ENCODE results near the gene PPP6C.
"Not testable (repeated sequence)": the region's sequence is repeated elsewhere in the genome, so short reads cannot be mapped to it uniquely, and the experiment has no call there.

PPP6C gene

GRCh38 chr9:125181756-125182155 lies 7.8 kb downstream of the PPP6C start:
- DNase-seq = not testable (repeated sequence)

- DNase-seq = no peak
Measured at GRCh38 chr9:125180876-125181275, 8.7 kb downstream of the PPP6C start.

- not testable (repeated sequence) for DNase-seq
Measured at GRCh38 chr9:125179776-125180175, 9.8 kb downstream of the PPP6C start.

GRCh38 chr9:125177888-125178287 lies 11.7 kb downstream of the PPP6C start:
- DNase-seq = no peak

- no peak for DNase-seq
Measured at GRCh38 chr9:125176636-125177035, 13.0 kb downstream of the PPP6C start.

GRCh38 chr9:125172031-125172755 lies 17.4 kb downstream of the PPP6C start:
- no peak for DNase-seq

GRCh38 chr9:125169895-125170294 lies 19.7 kb downstream of the PPP6C start:
- DNase-seq = no peak

GRCh38 chr9:125166762-125167161 lies 22.8 kb downstream of the PPP6C start:
- no peak for DNase-seq

- DNase-seq = not testable (repeated sequence)
Measured at GRCh38 chr9:125162891-125163290, 26.7 kb downstream of the PPP6C start.

GRCh38 chr9:125161284-125161918 lies 28.2 kb downstream of the PPP6C start:
- no peak for DNase-seq

- no peak for DNase-seq
Measured at GRCh38 chr9:125160750-125161149, 28.9 kb downstream of the PPP6C start.

- no peak for DNase-seq
Measured at GRCh38 chr9:125156551-125156950, 33.1 kb downstream of the PPP6C start.

GRCh38 chr9:125153712-125154367 lies 35.8 kb downstream of the PPP6C start:
- no peak for DNase-seq

GRCh38 chr9:125151730-125152129 lies 37.9 kb downstream of the PPP6C start:
- no peak for DNase-seq

GRCh38 chr9:125150349-125151245 lies 39.0 kb downstream of the PPP6C start:
- no peak for DNase-seq

- no peak for DNase-seq
Measured at GRCh38 chr9:125147401-125147951, 42.1 kb downstream of the PPP6C start.

- no peak for DNase-seq
Measured at GRCh38 chr9:125146247-125146646, 43.4 kb downstream of the PPP6C start.

GRCh38 chr9:125145425-125145824 lies 44.2 kb downstream of the PPP6C start:
- no peak for DNase-seq

- DNase-seq = peak; percentile 97
Measured at GRCh38 chr9:125143377-125144090, 46.1 kb downstream of the PPP6C start, which contains the start of gene SCAI. SCAI (minus strand) TSS chr9:125143528; CDS start chr9:125143437, 91 bp downstream.

- DNase-seq = no peak
Measured at GRCh38 chr9:125142560-125143376, 46.8 kb downstream of the PPP6C start.

- no peak for DNase-seq
Measured at GRCh38 chr9:125141751-125142150, 47.9 kb downstream of the PPP6C start.
